ENCODE measurements around the gene SV2C. TPM values are rescaled to one million over a fixed set of nuclear protein-coding genes. Genes with fewer than 3 reads are reported as not detected.

SV2C gene
- total RNA-seq, 2 donors from 2014 or later: 0.14 TPM

- H3K4me3 ChIP-seq: no peak overlapping the region
- no peak overlapping the region for H3K27ac ChIP-seq
- no peak for DNase-seq (ENCODE audit: low spot score)
- no peak for TF ChIP-seq CTCF (IDR thresholded peaks at IDR 0.05)
- no peaks in the 10 kb centered on the region for H3K4me1 ChIP-seq (ENCODE audit: control insufficient read depth in 1 of 2, low read depth in 2 of 2)
- no peak for ATAC-seq (ENCODE audit: insufficient number of reproducible peaks, low FRiP score, low read depth)
- no peaks in the 10 kb centered on the region for H3K36me3 ChIP-seq
- H3K9me3 ChIP-seq: no peaks in the 10 kb centered on the region
- H3K27me3 ChIP-seq (replicated peaks; ENCODE audit: insufficient read depth): no peaks in the 10 kb centered on the region
Measured at GRCh38 chr5:76153271-76153670, 70.1 kb downstream of the SV2C start.

- no peak overlapping the region for H3K4me3 ChIP-seq
- DNase-seq (ENCODE audit: low spot score) (no peak), ATAC-seq (ENCODE audit: insufficient number of reproducible peaks, low FRiP score, low read depth) (no peak)
- H3K27ac ChIP-seq: no peak overlapping the region
- H3K36me3 ChIP-seq: no peaks in the 10 kb centered on the region
- no peaks in the 10 kb centered on the region for H3K4me1 ChIP-seq (ENCODE audit: control insufficient read depth in 1 of 2, low read depth in 2 of 2)
- no peak for TF ChIP-seq CTCF (IDR thresholded peaks at IDR 0.05)
- no peaks in the 10 kb centered on the region for H3K27me3 ChIP-seq (replicated peaks; ENCODE audit: insufficient read depth)
- H3K9me3 ChIP-seq: no peaks in the 10 kb centered on the region
Measured at GRCh38 chr5:76154009-76154690, 71.0 kb downstream of the SV2C start.

- Histone ChIP-seq H3K36me3 (no peaks in the 10 kb centered on the region), H3K27ac (no peak overlapping the region), H3K4me1 (ENCODE audit: control insufficient read depth in 1 of 2, low read depth in 2 of 2) (no peaks in the 10 kb centered on the region), H3K9me3 (no peaks in the 10 kb centered on the region), H3K27me3 (replicated peaks; ENCODE audit: insufficient read depth) (no peaks in the 10 kb centered on the region), H3K4me3 (no peak overlapping the region)
- no peak for DNase-seq (ENCODE audit: low spot score)
- no peak for ATAC-seq (ENCODE audit: insufficient number of reproducible peaks, low FRiP score, low read depth)
- TF ChIP-seq CTCF (IDR thresholded peaks at IDR 0.05): no peak
Measured at GRCh38 chr5:76155536-76155935, 72.4 kb downstream of the SV2C start.

- no peak for DNase-seq (ENCODE audit: low spot score)
- no peak overlapping the region for H3K27ac ChIP-seq
- no peak for ATAC-seq (ENCODE audit: insufficient number of reproducible peaks, low FRiP score, low read depth)
- no peak for TF ChIP-seq CTCF (IDR thresholded peaks at IDR 0.05)
- no peaks in the 10 kb centered on the region for H3K4me1 ChIP-seq (ENCODE audit: control insufficient read depth in 1 of 2, low read depth in 2 of 2)
- no peaks in the 10 kb centered on the region for H3K36me3 ChIP-seq
- no peaks in the 10 kb centered on the region for H3K9me3 ChIP-seq
- H3K4me3 ChIP-seq: no peak overlapping the region
- H3K27me3 ChIP-seq (replicated peaks; ENCODE audit: insufficient read depth): no peaks in the 10 kb centered on the region
Measured at GRCh38 chr5:76162335-76162734, 79.2 kb downstream of the SV2C start.

- Histone ChIP-seq H3K9me3 (no peaks in the 10 kb centered on the region), H3K36me3 (no peaks in the 10 kb centered on the region), H3K27me3 (replicated peaks; ENCODE audit: insufficient read depth) (no peaks in the 10 kb centered on the region), H3K4me1 (ENCODE audit: control insufficient read depth in 1 of 2, low read depth in 2 of 2) (no peaks in the 10 kb centered on the region), H3K27ac (no peak overlapping the region), H3K4me3 (no peak overlapping the region)
- TF ChIP-seq CTCF (IDR thresholded peaks at IDR 0.05): no peak
- DNase-seq (ENCODE audit: low spot score) (no peak), ATAC-seq (ENCODE audit: insufficient number of reproducible peaks, low FRiP score, low read depth) (no peak)
Measured at GRCh38 chr5:76163111-76163628, 80.0 kb downstream of the SV2C start.

Measured in thoracic aorta (tissue), 2 donors.